GM12878 (cell line): ENCODE data around the gene PIK3R5.

ENCODE experiments used
- CTCF ChIP-seq, 3 experiments: IDR thresholded peaks in 2 of 3; conservative IDR thresholded peaks in 1 of 3; 2 replicates each; pipeline ENCODE4 v1.5.1; 2011; ENCODE audit warnings: low read depth in 3 of 3, low read length in 3 of 3, mild to moderate bottlenecking in 3 of 3, control low read depth in 2 of 3, moderate library complexity in 2 of 3, inconsistent platforms in 1 of 3, mixed read lengths in 1 of 3; ENCODE audit not compliant: control insufficient read depth in 2 of 3, insufficient read depth in 1 of 3; ENCODE audit errors: extremely low read depth in 1 of 3
- EZH2 ChIP-seq: IDR thresholded peaks from 2 replicates; pipeline ENCODE4 v1.6.1; 2012; ENCODE audit warnings: low read depth, mild to moderate bottlenecking, control low read depth, inconsistent platforms, low read length, borderline replicate concordance; ENCODE audit not compliant: control insufficient read depth
- FOXK2 ChIP-seq: fragments of 450-650 bp; IDR thresholded peaks from 2 replicates; pipeline ENCODE4 v1.6.1; 2017; ENCODE audit warnings: mild to moderate bottlenecking, moderate library complexity
- MAX ChIP-seq: IDR thresholded peaks from 2 replicates; pipeline ENCODE4 v1.6.1; 2012; ENCODE audit warnings: low read depth, low read length, improper control_type of control experiment
- NFYB ChIP-seq: IDR thresholded peaks from 2 replicates; pipeline ENCODE4 v1.6.1; 2011; ENCODE audit warnings: low read depth, mild to moderate bottlenecking, low read length, improper control_type of control experiment, moderate library complexity; ENCODE audit not compliant: insufficient read depth
- POLR2A ChIP-seq: IDR thresholded peaks from 2 replicates; pipeline ENCODE4 v1.6.1; 2011; ENCODE audit warnings: low read depth, mild to moderate bottlenecking, low read length

- TF ChIP-seq CTCF (IDR thresholded peaks at IDR 0.05 in 2 of 3, conservative IDR thresholded peaks at IDR 0.05 in 1 of 3; ENCODE audit: control insufficient read depth in 2 of 3, extremely low read depth in 1 of 3, insufficient read depth in 1 of 3, low read depth in 3 of 3, low read length in 3 of 3): no peak
- no peak for TF ChIP-seq POLR2A
- TF ChIP-seq MAX: no peak
- TF ChIP-seq NFYB: no peak
- TF ChIP-seq FOXK2: no peak
- no peak for TF ChIP-seq EZH2
Measured at GRCh38 chr17:8909586-8910270, 55.8 kb downstream of the PIK3R5 start.
